Upper lobe of left lung (tissue), 4 donors: ENCODE data around the gene FCER1G.

Experiments used
- CTCF ChIP-seq, 6 experiments: fragments of 450-650 bp in 4 of 6; fragments of 200-600 bp in 2 of 6; sonication (generic) in 2 of 6; IDR thresholded peaks; one replicate each; pipeline ENCODE4 v1.5.1; 2016 to 2019; ENCODE audit warnings: antibody characterized with exemption in 6 of 6
- EP300 ChIP-seq, 4 donors: sonication (generic); formaldehyde crosslinking; IDR thresholded peaks; one replicate each; pipeline ENCODE4 v1.5.1; 2017; ENCODE audit warnings: antibody characterized with exemption in 4 of 4, control low read depth in 2 of 4
- POLR2A ChIP-seq, 4 donors: fragments of 450-650 bp; IDR thresholded peaks; one replicate each; pipeline ENCODE4 v1.5.1; 2016 to 2017; ENCODE audit warnings: antibody characterized with exemption in 4 of 4, mild to moderate bottlenecking in 2 of 4
- POLR2AphosphoS5 ChIP-seq, 2 donors: sonication (generic); formaldehyde crosslinking; IDR thresholded peaks; one replicate each; pipeline ENCODE4 v1.5.1; 2017; ENCODE audit warnings: antibody characterized with exemption in 2 of 2

- TF ChIP-seq POLR2A (IDR thresholded peaks at IDR 0.05) (no peak), CTCF (IDR thresholded peaks at IDR 0.05) (no peak), EP300 (IDR thresholded peaks at IDR 0.05) (no peak), POLR2AphosphoS5 (IDR thresholded peaks at IDR 0.05) (no peak)
These were observed 18.0 kb downstream of the FCER1G start for GRCh38 chr1:161233102-161233501.
